CD8-positive, alpha-beta memory T cell (primary cell): ENCODE results near the gene SINHCAF. TPM values are rescaled to one million over a fixed set of nuclear protein-coding genes. Genes with fewer than 3 reads are reported as not detected.
A peak's percentile ranks its signal among the peaks of the same experiment; 100 is the strongest.

ENCODE experiments used
- CTCF ChIA-PET: fragments of 350-600 bp; sonication (Branson Sonifier 250); formaldehyde crosslinking; loops from one replicate; lab custom pipeline; 2021; ENCODE audit warnings: antibody characterized with exemption; lab: Charles Lee
- POLR2A ChIA-PET: fragments of 350-600 bp; sonication (Branson Sonifier 250); formaldehyde crosslinking; loops from one replicate; lab custom pipeline; 2021; ENCODE audit warnings: antibody characterized with exemption; lab: Charles Lee
- DNase-seq, 5 donors: peaks; one replicate each; pipeline versions ENCODE4 v3.0.0 to v3.0.0-alpha.2; 2020 to 2022; ENCODE audit warnings: mixed read lengths in 1 of 5
- H3K27ac ChIP-seq: one replicate; pipeline ENCODE4 v1.7.0; 2013; ENCODE audit warnings: low read depth, mild to moderate bottlenecking, low read length, moderate library complexity
- H3K27me3 ChIP-seq: 2 replicates; pipeline ENCODE4 v1.7.0; 2013; ENCODE audit warnings: low read length, mild to moderate bottlenecking; ENCODE audit not compliant: insufficient read depth, poor library complexity, severe bottlenecking
- H3K36me3 ChIP-seq: 2 replicates; pipeline ENCODE4 v1.7.0; 2013; ENCODE audit warnings: mild to moderate bottlenecking, low read length, moderate library complexity; ENCODE audit not compliant: insufficient read depth
- H3K4me1 ChIP-seq: 2 replicates; pipeline ENCODE4 v1.7.0; 2013; ENCODE audit warnings: mild to moderate bottlenecking, low read length, moderate library complexity; ENCODE audit not compliant: insufficient read depth
- H3K4me3 ChIP-seq: 2 replicates; pipeline ENCODE4 v1.7.0; 2013; ENCODE audit warnings: mild to moderate bottlenecking, low read length
- H3K9me3 ChIP-seq: 2 replicates; pipeline ENCODE4 v1.7.0; 2013; ENCODE audit warnings: mild to moderate bottlenecking, low read length
- H3K27ac Mint-ChIP-seq, 8 donors: one replicate each; pipeline ENCODE4 v1.8.0; 2020 to 2021; ENCODE audit warnings: mixed read lengths in 8 of 8, mild to moderate bottlenecking in 6 of 8, inconsistent platforms in 3 of 8, moderate library complexity in 3 of 8
- H3K27me3 Mint-ChIP-seq, 2 donors: one replicate each; pipeline ENCODE4 v1.8.0; 2020 to 2021; ENCODE audit warnings: mixed read lengths in 2 of 2, mild to moderate bottlenecking in 1 of 2, moderate library complexity in 1 of 2
- H3K36me3 Mint-ChIP-seq, 3 donors: one replicate each; pipeline ENCODE4 v1.8.0; 2020 to 2021; ENCODE audit warnings: mixed read lengths in 3 of 3, inconsistent platforms in 1 of 3, mild to moderate bottlenecking in 1 of 3
- H3K4me1 Mint-ChIP-seq, 3 donors: one replicate each; pipeline ENCODE4 v1.8.0; 2020 to 2021; ENCODE audit warnings: mixed read lengths in 3 of 3, inconsistent platforms in 1 of 3, mild to moderate bottlenecking in 1 of 3
- H3K4me3 Mint-ChIP-seq, 7 donors: one replicate each; pipeline ENCODE4 v1.8.0; 2020 to 2021; ENCODE audit warnings: mixed read lengths in 7 of 7, mild to moderate bottlenecking in 6 of 7, moderate library complexity in 4 of 7, inconsistent platforms in 2 of 7
- H3K9me3 Mint-ChIP-seq, 5 donors: one replicate each; pipeline ENCODE4 v1.8.0; 2020 to 2022; ENCODE audit warnings: mixed read lengths in 5 of 5, mild to moderate bottlenecking in 3 of 5, moderate library complexity in 2 of 5, inconsistent platforms in 1 of 5
- polyA plus RNA-seq: library from polyadenylated mRNA; unstranded; fragments of 300-500 nt; fragmentation: Illumina TruSeq; gene quantifications from one replicate; pipeline ENCODE4 v1.2.3, GENCODE V29; 2021
- total RNA-seq, 2 experiments: library from RNA; stranded (reverse); gene quantifications; one replicate each; pipeline ENCODE4 v1.2.3, GENCODE V29; 2021

The SINHCAF gene
- total and polyA plus RNA-seq, 3 experiments from 2014 or later, result 55.9 to 149 (median 143) TPM

DNA sequence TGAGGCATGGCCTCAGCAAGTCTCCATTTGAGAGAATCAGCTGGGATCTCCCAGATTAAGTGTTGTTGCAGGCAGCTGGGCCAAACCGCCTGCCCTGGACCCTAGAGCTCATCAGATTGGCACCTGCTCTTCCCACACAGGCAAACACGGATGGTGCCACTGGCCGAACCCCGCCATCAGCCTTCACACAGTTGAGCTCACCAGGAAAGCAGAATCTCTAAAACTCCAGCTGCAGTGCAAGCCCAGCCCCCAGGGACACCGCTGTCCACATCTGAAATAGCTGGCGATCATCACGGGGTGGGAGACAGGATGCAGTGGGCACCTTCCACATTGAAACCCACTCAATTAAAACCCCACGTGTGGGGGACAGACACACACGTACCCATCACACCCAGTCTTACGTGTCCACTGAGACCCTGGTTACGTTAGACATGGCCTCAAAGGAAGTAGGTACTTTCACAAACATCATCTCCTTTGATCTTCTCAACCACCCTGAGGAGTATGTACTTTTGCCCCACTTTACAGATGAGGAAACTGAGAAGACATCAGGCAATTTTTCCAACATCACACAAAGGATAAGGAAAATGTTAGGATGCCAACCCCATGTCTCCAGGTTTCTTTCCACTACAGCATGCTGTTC is 88.8 kb downstream of the SINHCAF start:
- ChIA-PET CTCF (interaction anchor here (1.5 kb wide), 1 partner anchor 35 kb away, joined by 4 read pairs; no protein-coding TSS in a partner anchor), POLR2A (no interaction called here)
- DNase-seq, result no peak
- no peaks in the 10 kb centered on the region for H3K9me3 Mint-ChIP-seq
- Histone ChIP-seq H3K9me3 (no peaks in the 10 kb centered on the region), H3K36me3 (no peaks in the 10 kb centered on the region), H3K27me3 (peaks cover 3% of the 10 kb centered on the region), H3K27ac (no peak overlapping the region), H3K4me3 (no peak overlapping the region), H3K4me1 (no peaks in the 10 kb centered on the region)
- peak overlapping the region in 1 of 8 donors; percentile 41 for H3K27ac Mint-ChIP-seq
- no peak overlapping the region for H3K4me3 Mint-ChIP-seq
- no peaks in the 10 kb centered on the region for H3K36me3 Mint-ChIP-seq
- peaks cover 7 to 54% of the 10 kb centered on the region in 2 donors for H3K27me3 Mint-ChIP-seq
- peaks cover 2 to 5% (median 5%) of the 10 kb centered on the region in 3 donors for H3K4me1 Mint-ChIP-seq

DNA sequence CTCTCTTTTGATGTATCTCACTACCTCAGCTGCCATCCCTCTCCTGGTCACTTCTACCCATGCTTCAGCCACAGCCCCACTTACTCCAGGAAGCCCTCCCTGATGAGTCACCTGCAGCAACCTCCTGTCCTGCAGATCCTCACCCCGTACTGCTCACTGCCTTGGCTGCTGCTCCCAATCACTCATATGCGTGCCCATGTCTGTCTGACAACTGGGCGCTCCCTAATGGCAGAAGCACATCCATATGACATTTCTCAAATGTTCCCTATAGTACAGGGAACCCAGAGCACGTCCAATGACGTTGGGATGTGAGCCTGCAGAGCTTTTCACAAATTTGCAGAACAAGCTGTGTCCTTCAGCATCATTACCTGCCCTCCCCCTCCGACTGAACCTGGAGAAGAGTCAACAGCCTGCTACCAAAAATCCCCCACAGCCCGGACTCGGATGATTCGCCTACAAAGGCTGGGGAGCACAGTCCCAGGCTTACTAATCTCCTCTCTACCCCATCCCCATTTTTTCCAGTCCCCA is 90.0 kb downstream of the SINHCAF start:
- POLR2A ChIA-PET, result no interaction called here
- CTCF ChIA-PET, result no interaction called here
- Histone ChIP-seq H3K36me3 (no peaks in the 10 kb centered on the region), H3K4me1 (no peaks in the 10 kb centered on the region), H3K4me3 (no peak overlapping the region), H3K27ac (no peak overlapping the region), H3K9me3 (no peaks in the 10 kb centered on the region), H3K27me3 (peaks cover 3% of the 10 kb centered on the region)
- Mint-ChIP-seq H3K4me3 (no peak overlapping the region), H3K27me3 (peaks cover 7 to 60% of the 10 kb centered on the region in 2 donors), H3K4me1 (peaks cover 2 to 5% (median 5%) of the 10 kb centered on the region in 3 donors), H3K27ac (peak overlapping the region in 1 of 8 donors; percentile 44), H3K36me3 (no peaks in the 10 kb centered on the region), H3K9me3 (peaks cover 0 to 3% (median 0%) of the 10 kb centered on the region in 5 donors)
- no peak for DNase-seq

DNA sequence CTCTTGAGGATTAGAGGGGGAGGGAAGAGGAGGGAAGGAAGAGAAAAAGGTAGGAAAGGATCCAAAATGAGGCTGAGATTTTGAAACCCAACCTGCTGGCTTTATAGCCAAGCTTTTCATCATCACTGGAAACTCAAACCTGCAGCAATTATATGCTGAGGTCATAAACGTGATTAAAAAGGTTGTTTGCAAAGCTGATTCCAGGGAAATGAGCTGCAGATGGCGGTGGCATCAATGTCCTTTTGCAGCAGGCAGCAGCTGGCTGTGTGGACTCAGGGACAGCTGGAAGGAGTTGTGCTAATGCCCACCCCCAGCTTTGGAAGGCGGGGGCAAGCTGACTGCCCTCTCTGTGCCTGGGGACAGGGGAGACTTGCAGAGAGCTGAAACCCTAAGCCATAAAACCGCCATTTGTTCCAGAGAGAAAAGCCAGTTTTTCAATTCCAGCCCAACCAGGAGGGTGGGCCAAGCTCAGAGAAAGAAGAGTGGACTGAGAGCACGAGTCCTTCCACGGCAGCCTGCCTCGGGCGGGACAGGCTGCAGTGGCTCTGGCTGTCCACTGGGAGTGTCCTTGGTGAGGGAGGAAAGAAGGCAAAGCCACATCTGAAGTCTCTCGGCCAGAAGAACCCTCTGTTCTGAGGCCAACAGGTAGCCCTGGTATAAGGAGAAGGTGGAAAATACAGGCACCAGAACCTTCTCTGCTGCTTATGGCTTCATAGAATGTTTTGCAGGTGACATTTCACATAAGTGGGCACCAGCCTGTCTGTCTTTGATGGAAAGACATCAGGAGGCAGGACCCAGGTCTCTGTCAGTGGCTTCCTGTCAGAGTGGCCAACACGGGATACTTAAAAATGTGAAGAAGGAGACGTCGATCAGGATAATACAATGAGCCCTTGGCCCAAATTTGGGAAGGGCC is 90.7 kb downstream of the SINHCAF start:
- ChIA-PET CTCF (no interaction called here), POLR2A (no interaction called here)
- DNase-seq, result no peak
- Histone ChIP-seq H3K4me1 (no peaks in the 10 kb centered on the region), H3K27me3 (peaks cover 3% of the 10 kb centered on the region), H3K9me3 (no peaks in the 10 kb centered on the region), H3K36me3 (no peaks in the 10 kb centered on the region), H3K4me3 (no peak overlapping the region), H3K27ac (no peak overlapping the region)
- Mint-ChIP-seq H3K36me3 (no peaks in the 10 kb centered on the region), H3K9me3 (peaks cover 0 to 3% (median 0%) of the 10 kb centered on the region in 5 donors), H3K27me3 (peaks cover 7 to 57% of the 10 kb centered on the region in 2 donors), H3K4me3 (no peak overlapping the region), H3K4me1 (peaks cover 2 to 5% (median 5%) of the 10 kb centered on the region in 3 donors), H3K27ac (peak overlapping the region in 1 of 8 donors; percentile 44)

DNA sequence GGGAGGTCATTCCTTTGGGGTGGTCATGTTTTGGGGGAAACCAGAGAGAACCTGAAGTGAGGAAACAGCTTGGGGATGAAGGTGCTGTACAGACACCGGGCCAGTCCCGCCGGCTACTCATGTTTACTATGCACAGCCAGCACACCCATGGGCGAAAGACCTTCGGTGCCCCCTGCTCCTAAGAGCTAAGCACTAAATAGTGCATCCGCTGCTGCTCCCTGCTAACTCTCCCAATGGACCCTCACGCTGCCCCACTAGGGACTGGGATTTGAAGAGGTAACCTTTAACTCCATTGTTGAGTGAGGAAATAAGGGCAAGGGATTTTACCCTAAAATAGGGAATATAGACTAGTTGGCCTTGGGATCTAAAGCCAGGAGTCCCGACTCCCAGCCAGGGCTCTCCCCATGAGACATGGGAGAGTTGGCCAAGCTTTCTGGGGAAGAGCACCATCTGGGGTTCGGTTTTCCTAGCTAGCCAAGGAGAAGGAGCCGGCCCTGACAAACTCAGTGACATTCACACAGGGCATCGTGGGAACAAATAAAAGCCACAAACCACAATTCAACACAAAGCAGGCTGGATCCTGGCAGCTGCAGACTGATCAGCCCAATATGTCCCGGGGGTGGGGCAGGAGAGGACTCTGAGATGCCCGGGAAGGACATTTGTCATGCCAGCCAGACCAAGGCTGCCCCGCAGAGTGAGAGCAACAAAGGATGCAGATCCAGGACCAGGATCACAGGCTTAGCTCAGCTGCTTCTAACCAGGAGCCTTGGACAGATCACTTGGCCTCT is 91.7 kb downstream of the SINHCAF start:
- Mint-ChIP-seq H3K4me3 (no peak overlapping the region), H3K9me3 (peaks cover 0 to 3% (median 0%) of the 10 kb centered on the region in 5 donors), H3K27ac (peak overlapping the region in 1 of 8 donors; percentile 21), H3K27me3 (peaks cover 10 to 57% of the 10 kb centered on the region in 2 donors), H3K36me3 (no peaks in the 10 kb centered on the region), H3K4me1 (peaks cover 2 to 5% (median 5%) of the 10 kb centered on the region in 3 donors)
- H3K9me3 ChIP-seq, result no peaks in the 10 kb centered on the region
- peaks cover 3% of the 10 kb centered on the region for H3K27me3 ChIP-seq
- no peak for DNase-seq
- H3K4me1 ChIP-seq, result no peaks in the 10 kb centered on the region
- H3K36me3 ChIP-seq, result no peaks in the 10 kb centered on the region
- H3K27ac ChIP-seq, result no peak overlapping the region
- H3K4me3 ChIP-seq, result no peak overlapping the region
- ChIA-PET CTCF (interaction anchor here (0.5 kb wide), 1 partner anchor 168 kb away, joined by 3 read pairs; no protein-coding TSS in a partner anchor), POLR2A (no interaction called here)

DNA sequence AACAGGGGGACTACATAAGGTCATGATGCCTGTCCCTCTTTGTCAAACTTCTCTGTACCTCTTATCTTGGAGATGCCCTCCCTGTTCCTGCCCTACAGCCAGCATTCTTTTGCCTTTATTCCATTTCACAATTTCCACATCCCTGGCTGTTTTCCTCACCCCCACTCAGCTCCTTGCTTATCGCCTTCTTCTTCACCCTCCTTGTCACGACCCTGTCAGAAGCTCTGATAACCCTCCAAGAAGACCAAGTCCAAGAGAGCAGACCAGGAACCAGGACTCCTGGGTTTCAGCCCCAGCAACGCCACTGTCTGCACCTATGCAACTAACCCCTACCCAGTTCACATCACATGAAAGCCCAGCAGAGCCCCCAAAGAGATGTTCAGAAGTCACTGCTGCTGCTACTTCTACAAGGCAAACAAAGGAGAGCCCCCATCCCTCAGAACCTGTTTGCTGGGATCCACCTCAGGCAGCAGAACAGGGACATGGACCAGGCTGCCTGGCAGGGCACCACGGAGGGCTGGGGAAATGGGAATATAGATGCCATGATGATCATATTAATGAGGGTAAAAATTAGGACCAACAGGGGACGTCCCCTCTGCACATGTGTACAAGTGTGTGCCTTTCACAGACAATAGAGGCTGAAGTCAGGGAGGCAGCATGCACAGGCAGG is 92.8 kb downstream of the SINHCAF start:
- no peak overlapping the region for H3K27ac ChIP-seq
- H3K36me3 ChIP-seq, result no peaks in the 10 kb centered on the region
- H3K4me3 ChIP-seq, result no peak overlapping the region
- ChIA-PET POLR2A (no interaction called here), CTCF (no interaction called here)
- peaks cover 3% of the 10 kb centered on the region for H3K27me3 ChIP-seq
- H3K9me3 Mint-ChIP-seq, result peaks cover 0 to 3% (median 0%) of the 10 kb centered on the region in 5 donors
- no peaks in the 10 kb centered on the region for H3K36me3 Mint-ChIP-seq
- DNase-seq, result no peak
- no peak overlapping the region for H3K4me3 Mint-ChIP-seq
- no peaks in the 10 kb centered on the region for H3K9me3 ChIP-seq
- H3K27me3 Mint-ChIP-seq, result peaks cover 10 to 52% of the 10 kb centered on the region in 2 donors
- no peaks in the 10 kb centered on the region for H3K4me1 ChIP-seq
- no peaks in the 10 kb centered on the region for H3K4me1 Mint-ChIP-seq
- H3K27ac Mint-ChIP-seq, result no peak overlapping the region

DNA sequence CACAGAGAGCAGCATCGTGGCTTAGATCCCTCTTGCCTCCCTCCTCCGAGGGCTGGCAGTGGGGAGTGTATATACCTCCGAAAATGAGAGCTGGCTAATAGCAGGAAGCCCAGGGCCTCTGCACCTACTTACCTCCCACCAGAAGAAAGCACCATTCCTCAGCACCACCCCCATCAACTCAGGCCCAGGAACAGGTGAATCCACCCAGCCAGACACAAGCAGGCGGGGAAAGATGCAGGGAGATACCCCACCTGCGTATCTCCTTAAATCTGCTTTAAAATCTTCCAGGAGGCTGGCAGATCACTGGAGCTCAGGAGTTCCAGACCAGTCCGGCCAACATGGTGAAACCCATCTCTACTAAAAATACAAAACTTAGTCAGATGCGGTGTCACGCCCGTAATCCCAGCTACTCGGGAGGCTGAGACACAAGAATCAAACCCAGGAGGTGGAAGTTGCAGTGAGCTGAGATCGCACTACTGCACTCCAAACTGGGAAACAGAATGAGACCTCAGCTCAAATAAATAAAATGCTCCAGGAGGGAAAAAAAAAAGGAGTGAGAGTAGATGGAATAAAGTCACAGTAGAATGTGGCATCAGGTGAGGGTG is 93.5 kb downstream of the SINHCAF start:
- CTCF ChIA-PET, result interaction anchor here (1.2 kb wide), 1 partner anchor 39 kb away, joined by 5 read pairs; no protein-coding TSS in a partner anchor
- Histone ChIP-seq H3K9me3 (no peaks in the 10 kb centered on the region), H3K27ac (no peak overlapping the region), H3K4me3 (no peak overlapping the region), H3K36me3 (no peaks in the 10 kb centered on the region), H3K27me3 (peaks cover 3% of the 10 kb centered on the region), H3K4me1 (no peaks in the 10 kb centered on the region)
- no peak for DNase-seq
- H3K27ac Mint-ChIP-seq, result no peak overlapping the region
- no peaks in the 10 kb centered on the region for H3K36me3 Mint-ChIP-seq
- peaks cover 6 to 53% of the 10 kb centered on the region in 2 donors for H3K27me3 Mint-ChIP-seq
- POLR2A ChIA-PET, result no interaction called here
- peaks cover 0 to 3% (median 0%) of the 10 kb centered on the region in 5 donors for H3K9me3 Mint-ChIP-seq
- H3K4me3 Mint-ChIP-seq, result no peak overlapping the region
- H3K4me1 Mint-ChIP-seq, result no peaks in the 10 kb centered on the region
